Upper lobe of left lung (tissue), 4 donors: ENCODE data around the gene TERF2IP.

Experiments used
- CTCF ChIP-seq, 6 experiments: fragments of 450-650 bp in 4 of 6; fragments of 200-600 bp in 2 of 6; sonication (generic) in 2 of 6; IDR thresholded peaks; one replicate each; pipeline ENCODE4 v1.5.1; 2016 to 2019; ENCODE audit warnings: antibody characterized with exemption in 6 of 6
- POLR2A ChIP-seq, 4 donors: fragments of 450-650 bp; IDR thresholded peaks; one replicate each; pipeline ENCODE4 v1.5.1; 2016 to 2017; ENCODE audit warnings: antibody characterized with exemption in 4 of 4, mild to moderate bottlenecking in 2 of 4

- TF ChIP-seq POLR2A (IDR thresholded peaks at IDR 0.05) (no peak), CTCF (IDR thresholded peaks at IDR 0.05) (no peak)
Measured at GRCh38 chr16:75653922-75654321, 6.3 kb downstream of the TERF2IP start.
